Left ventricle myocardium superior (tissue), 1 donor: ENCODE data around the gene PRR15. TPM values are rescaled to one million over a fixed set of nuclear protein-coding genes. Genes with fewer than 3 reads are reported as not detected.
"Not testable (repeated sequence)": the region's sequence is repeated elsewhere in the genome, so short reads cannot be mapped to it uniquely, and the experiment has no call there.

Experiments used
- ATAC-seq: fragments of 200-7000 bp; cut with Tn5 transposase; one replicate; pipeline ENCODE4 v1.9.1; 2020; ENCODE audit warnings: mild to moderate bottlenecking, moderate library complexity
- DNase-seq: peaks from one replicate; pipeline ENCODE4 v3.0.0-alpha.2; 2020
- intact Hi-C: fragments of 100-400 bp; cut with micrococcal nuclease; formaldehyde crosslinking; loops from one replicate; pipeline ENCODE4 v1.11.0; 2022
- long read RNA-seq: library from polyadenylated mRNA; unstranded; transcript quantifications from one replicate; pipeline ENCODE4 v2.0.0, GENCODE V29; 2021
- total RNA-seq: library from RNA; stranded (reverse); fragmentation: NEBNext Ultra II Directional; extraction: Animal tissue kit (Norgen Biotek cat#: 25700); gene quantifications from one replicate; pipeline ENCODE4 v1.2.1, GENCODE V29; 2021
- donor health status: DM: no; HTN: yes; CAD: no; lungs with severe emphysema.

The PRR15 gene
- total RNA-seq, result 0.35 TPM
- long read RNA-seq, result 0 reads

- intact Hi-C loops, result no loop called here
- peak; percentile 45 for ATAC-seq
- peak; percentile 36 for DNase-seq
Measured at GRCh38 chr7:29563590-29564495, at the start of gene PRR15. Gene PRR15 (plus strand): TSS chr7:29563835. CDS start chr7:29566330, 2,495 bp downstream.

GRCh38 chr7:29516491-29516890 lies 47.1 kb upstream of the PRR15 start:
- intact Hi-C loops, result no loop called here
- ATAC-seq (no peak), DNase-seq (no peak)

- intact Hi-C loops, result no loop called here
- DNase-seq (no peak), ATAC-seq (no peak)
Measured at GRCh38 chr7:29518616-29519015, 45.0 kb upstream of the PRR15 start.

GRCh38 chr7:29523728-29524127 lies 39.9 kb upstream of the PRR15 start:
- intact Hi-C loops, result no loop called here
- DNase-seq, result no peak
- no peak for ATAC-seq

- DNase-seq (no peak), ATAC-seq (no peak)
- intact Hi-C loops, result no loop called here
Measured at GRCh38 chr7:29527505-29528108, 36.0 kb upstream of the PRR15 start.

GRCh38 chr7:29528526-29528925 lies 35.1 kb upstream of the PRR15 start:
- DNase-seq, intact Hi-C loops, ATAC-seq: not testable (repeated sequence)

- DNase-seq (no peak), ATAC-seq (no peak)
- intact Hi-C loops, result no loop called here
Measured at GRCh38 chr7:29538389-29538788, 25.2 kb upstream of the PRR15 start.

- DNase-seq (no peak), ATAC-seq (no peak)
- intact Hi-C loops, result no loop called here
Measured at GRCh38 chr7:29539471-29539870, 24.2 kb upstream of the PRR15 start.

- no peak for ATAC-seq
Measured at GRCh38 chr7:29547421-29547820, 16.2 kb upstream of the PRR15 start.

GRCh38 chr7:29548823-29549222 lies 14.8 kb upstream of the PRR15 start:
- DNase-seq (no peak), ATAC-seq (no peak)
- intact Hi-C loops, result no loop called here

More at GRCh38 chr7:29547421-29547820, 16.2 kb upstream of the PRR15 start:
- DNase-seq, result no peak
- intact Hi-C loops, result no loop called here

- DNase-seq (no peak), ATAC-seq (no peak)
- intact Hi-C loops, result no loop called here
Measured at GRCh38 chr7:29552392-29552791, 11.2 kb upstream of the PRR15 start.

- intact Hi-C loops, result no loop called here
- DNase-seq (no peak), ATAC-seq (no peak)
Measured at GRCh38 chr7:29555061-29555460, 8.6 kb upstream of the PRR15 start.

- intact Hi-C loops, result no loop called here
- no peak for ATAC-seq
- no peak for DNase-seq
Measured at GRCh38 chr7:29556405-29557195, 7.0 kb upstream of the PRR15 start.

GRCh38 chr7:29557954-29558353 lies 5.7 kb upstream of the PRR15 start:
- intact Hi-C loops, result no loop called here
- ATAC-seq (no peak), DNase-seq (no peak)

- DNase-seq, result no peak
- no peak for ATAC-seq
- intact Hi-C loops, result no loop called here
Measured at GRCh38 chr7:29561271-29561670, 2.4 kb upstream of the PRR15 start.

GRCh38 chr7:29562307-29562706 lies 1.3 kb upstream of the PRR15 start:
- ATAC-seq (no peak), DNase-seq (no peak)
- intact Hi-C loops, result no loop called here

- intact Hi-C loops, result no loop called here
- DNase-seq, result peak; percentile 66
- peak; percentile 78 for ATAC-seq
Measured at GRCh38 chr7:29564496-29565223, 1.0 kb downstream of the PRR15 start.

- ATAC-seq (no peak), DNase-seq (no peak)
- intact Hi-C loops, result no loop called here
Measured at GRCh38 chr7:29565224-29565630, 1.6 kb downstream of the PRR15 start.

- intact Hi-C loops, result no loop called here
- ATAC-seq, result no peak
- DNase-seq, result no peak
Measured at GRCh38 chr7:29565634-29565981, 2.0 kb downstream of the PRR15 start.
